ENCODE data around the gene LDAH. TPM values are rescaled to one million over a fixed set of nuclear protein-coding genes. Genes with fewer than 3 reads are reported as not detected.
"Not testable (repeated sequence)": the region's sequence is repeated elsewhere in the genome, so short reads cannot be mapped to it uniquely, and the experiment has no call there.

Gene LDAH
- total RNA-seq, 2 donors from 2014 or later: 15.9 to 34.3 TPM

GRCh38 chr2:20803974-20804373, 18.9 kb downstream of the LDAH start:
- no peaks in the 10 kb centered on the region for H3K36me3 Mint-ChIP-seq
- no peak overlapping the region for H3K27ac Mint-ChIP-seq
- DNase-seq (ENCODE audit: low spot score in 2 of 2): no peak
- no peak for ATAC-seq
- no peaks in the 10 kb centered on the region for H3K9me3 Mint-ChIP-seq

- peaks cover under 1 to 3% of the 10 kb centered on the region in 2 donors for H3K36me3 Mint-ChIP-seq
- DNase-seq (ENCODE audit: low spot score in 2 of 2) (no peak), ATAC-seq (no peak)
- no peaks in the 10 kb centered on the region for H3K9me3 Mint-ChIP-seq
- H3K27ac Mint-ChIP-seq: no peak overlapping the region
Observed at GRCh38 chr2:20803226-20803682, 19.6 kb downstream of the LDAH start.

- Mint-ChIP-seq H3K9me3 (peaks cover 3 to 20% of the 10 kb centered on the region in 2 donors), H3K27ac (no peak overlapping the region), H3K36me3 (peaks cover 33 to 59% of the 10 kb centered on the region in 2 donors)
- no peak for DNase-seq (ENCODE audit: low spot score in 2 of 2)
- no peak for ATAC-seq
Observed at GRCh38 chr2:20797096-20797495, 25.8 kb downstream of the LDAH start.

GRCh38 chr2:20796374-20796791, 26.5 kb downstream of the LDAH start:
- Mint-ChIP-seq H3K36me3 (peaks cover 33 to 59% of the 10 kb centered on the region in 2 donors), H3K27ac (no peak overlapping the region), H3K9me3 (peaks cover 3 to 20% of the 10 kb centered on the region in 2 donors)
- DNase-seq (ENCODE audit: low spot score in 2 of 2) (no peak), ATAC-seq (no peak)

- DNase-seq (ENCODE audit: low spot score in 2 of 2); H3K27ac Mint-ChIP-seq; ATAC-seq: not testable (repeated sequence)
- H3K36me3 Mint-ChIP-seq: peaks cover 47 to 59% of the 10 kb centered on the region in 2 donors
- H3K9me3 Mint-ChIP-seq: peaks cover 3 to 20% of the 10 kb centered on the region in 2 donors
Observed at GRCh38 chr2:20793944-20794343, 29.0 kb downstream of the LDAH start.

- Mint-ChIP-seq H3K36me3 (peaks cover 0 to 10% of the 10 kb centered on the region in 2 donors), H3K27ac (no peak overlapping the region), H3K9me3 (no peaks in the 10 kb centered on the region)
- ATAC-seq (no peak), DNase-seq (ENCODE audit: low spot score in 2 of 2) (no peak)
Observed at GRCh38 chr2:20781656-20782265, 41.1 kb downstream of the LDAH start.

GRCh38 chr2:20771299-20771698, 51.6 kb downstream of the LDAH start:
- DNase-seq (ENCODE audit: low spot score in 2 of 2): no peak
- H3K27ac Mint-ChIP-seq: no peak overlapping the region
- no peaks in the 10 kb centered on the region for H3K9me3 Mint-ChIP-seq
- peaks cover 17 to 38% of the 10 kb centered on the region in 2 donors for H3K36me3 Mint-ChIP-seq
- no peak for ATAC-seq

GRCh38 chr2:20766798-20767644, 55.9 kb downstream of the LDAH start:
- no peak overlapping the region for H3K27ac Mint-ChIP-seq
- H3K9me3 Mint-ChIP-seq: peaks cover 0 to 5% of the 10 kb centered on the region in 2 donors
- no peak for ATAC-seq
- peaks cover 20 to 47% of the 10 kb centered on the region in 2 donors for H3K36me3 Mint-ChIP-seq
- no peak for DNase-seq (ENCODE audit: low spot score in 2 of 2)

GRCh38 chr2:20766213-20766612, 56.7 kb downstream of the LDAH start:
- H3K36me3 Mint-ChIP-seq: peaks cover 20 to 47% of the 10 kb centered on the region in 2 donors
- ATAC-seq (no peak), DNase-seq (ENCODE audit: low spot score in 2 of 2) (no peak)
- H3K27ac Mint-ChIP-seq: no peak overlapping the region
- peaks cover 0 to 5% of the 10 kb centered on the region in 2 donors for H3K9me3 Mint-ChIP-seq

GRCh38 chr2:20762945-20763683, 59.8 kb downstream of the LDAH start:
- H3K36me3 Mint-ChIP-seq: peaks cover 4 to 41% of the 10 kb centered on the region in 2 donors
- ATAC-seq: no peak

GRCh38 chr2:20759487-20759886, 63.4 kb downstream of the LDAH start:
- DNase-seq (ENCODE audit: low spot score in 2 of 2): no peak
- no peak overlapping the region for H3K27ac Mint-ChIP-seq
- peaks cover 5 to 33% of the 10 kb centered on the region in 2 donors for H3K36me3 Mint-ChIP-seq
- ATAC-seq: no peak
- H3K9me3 Mint-ChIP-seq: no peaks in the 10 kb centered on the region

More at GRCh38 chr2:20762945-20763683, 59.8 kb downstream of the LDAH start:
- Mint-ChIP-seq H3K9me3 (peaks cover 0 to 5% of the 10 kb centered on the region in 2 donors), H3K27ac (no peak overlapping the region)
- DNase-seq (ENCODE audit: low spot score in 2 of 2): no peak

- Mint-ChIP-seq H3K36me3 (peaks cover 6 to 35% of the 10 kb centered on the region in 2 donors), H3K9me3 (no peaks in the 10 kb centered on the region), H3K27ac (no peak overlapping the region)
- ATAC-seq (no peak), DNase-seq (ENCODE audit: low spot score in 2 of 2) (no peak)
Observed at GRCh38 chr2:20758997-20759396, 63.9 kb downstream of the LDAH start.

GRCh38 chr2:20757405-20758090, 65.4 kb downstream of the LDAH start:
- Mint-ChIP-seq H3K27ac (no peak overlapping the region), H3K36me3 (peaks cover 14 to 40% of the 10 kb centered on the region in 2 donors), H3K9me3 (no peaks in the 10 kb centered on the region)
- DNase-seq (ENCODE audit: low spot score in 2 of 2) (no peak), ATAC-seq (no peak)

GRCh38 chr2:20755132-20755800, 67.6 kb downstream of the LDAH start:
- H3K9me3 Mint-ChIP-seq: no peaks in the 10 kb centered on the region
- peaks cover 14 to 37% of the 10 kb centered on the region in 2 donors for H3K36me3 Mint-ChIP-seq
- DNase-seq (ENCODE audit: low spot score in 2 of 2): no peak
- no peak overlapping the region for H3K27ac Mint-ChIP-seq
- no peak for ATAC-seq

- DNase-seq (ENCODE audit: low spot score in 2 of 2) (no peak), ATAC-seq (no peak)
- no peaks in the 10 kb centered on the region for H3K9me3 Mint-ChIP-seq
- no peak overlapping the region for H3K27ac Mint-ChIP-seq
- H3K36me3 Mint-ChIP-seq: peaks cover 14 to 30% of the 10 kb centered on the region in 2 donors
Observed at GRCh38 chr2:20752293-20752692, 70.6 kb downstream of the LDAH start.

- ATAC-seq (no peak), DNase-seq (ENCODE audit: low spot score in 2 of 2) (no peak)
Observed at GRCh38 chr2:20747317-20747716, 75.6 kb downstream of the LDAH start.

More at GRCh38 chr2:20747317-20747716, 75.6 kb downstream of the LDAH start:
- Mint-ChIP-seq H3K36me3 (peaks cover 12 to 13% of the 10 kb centered on the region in 2 donors), H3K27ac (no peak overlapping the region), H3K9me3 (peaks cover 0 to 3% of the 10 kb centered on the region in 2 donors)
